ENCODE results near the gene BAG5.
A peak's percentile ranks its signal among the peaks of the same experiment; 100 is the strongest.
"Not testable (repeated sequence)": the region's sequence is repeated elsewhere in the genome, so short reads cannot be mapped to it uniquely, and the experiment has no call there.

The BAG5 gene

GRCh38 chr14:103562429-103563225 is at the start of gene BAG5, which contains the start of gene COA8:
TSS of gene BAG5 (minus strand) at chr14:103562657. CDS start at chr14:103561164, 1,493 bp downstream.
TSS of gene COA8 (plus strand) at chr14:103562960. CDS start at chr14:103563002, 42 bp downstream.
- Mint-ChIP-seq H3K36me3 (ENCODE audit: low read depth) (peaks cover 53% of the 10 kb centered on the region), H3K9me3 (no peaks in the 10 kb centered on the region), H3K4me3 (peak within 1 kb of the TSS; percentile 94), H3K27ac (peak within 1 kb of the TSS; percentile 90), H3K27me3 (no peaks in the 10 kb centered on the region), H3K4me1 (ENCODE audit: low read depth) (peaks cover 46% of the 10 kb centered on the region)
- intact Hi-C loops (cut with micrococcal nuclease): loop anchor here (5.0 kb wide), 2 partner anchors 35 to 155 kb away; partner anchors contain the start of genes TRMT61A, XRCC3 and ZFYVE21

- Mint-ChIP-seq H3K27ac (no peak overlapping the region), H3K27me3 (peaks cover 28% of the 10 kb centered on the region), H3K9me3 (peaks cover 17% of the 10 kb centered on the region), H3K4me3 (no peak overlapping the region), H3K36me3 (ENCODE audit: low read depth) (peaks cover 14% of the 10 kb centered on the region), H3K4me1 (ENCODE audit: low read depth) (peaks cover 28% of the 10 kb centered on the region)
- intact Hi-C loops (cut with micrococcal nuclease): no loop called here
Observed at GRCh38 chr14:103611215-103611614, 48.8 kb upstream of the BAG5 start.

GRCh38 chr14:103609081-103609480 is 46.6 kb upstream of the BAG5 start:
- H3K4me1 Mint-ChIP-seq (ENCODE audit: low read depth): peaks cover 49% of the 10 kb centered on the region
- H3K27ac Mint-ChIP-seq: peak overlapping the region; percentile 74
- peaks cover 17% of the 10 kb centered on the region for H3K9me3 Mint-ChIP-seq
- peaks cover 18% of the 10 kb centered on the region for H3K36me3 Mint-ChIP-seq (ENCODE audit: low read depth)
- peaks cover 43% of the 10 kb centered on the region for H3K27me3 Mint-ChIP-seq
- intact Hi-C loops (cut with micrococcal nuclease): loop anchor here (5.0 kb wide), 1 partner anchor 68 kb away; no protein-coding TSS in a partner anchor
- H3K4me3 Mint-ChIP-seq: not testable (repeated sequence)

GRCh38 chr14:103607822-103608221 is 45.4 kb upstream of the BAG5 start:
- Mint-ChIP-seq H3K27ac (peak overlapping the region; percentile 71), H3K27me3 (peaks cover 43% of the 10 kb centered on the region), H3K4me1 (ENCODE audit: low read depth) (peaks cover 56% of the 10 kb centered on the region), H3K4me3 (peak overlapping the region; percentile 73), H3K9me3 (peaks cover 17% of the 10 kb centered on the region), H3K36me3 (ENCODE audit: low read depth) (peaks cover 18% of the 10 kb centered on the region)
- intact Hi-C loops (cut with micrococcal nuclease): loop anchor here (5.0 kb wide), 1 partner anchor 69 kb away; no protein-coding TSS in a partner anchor

GRCh38 chr14:103606963-103607668 is 44.7 kb upstream of the BAG5 start:
- H3K4me3 Mint-ChIP-seq: peak overlapping the region; percentile 73
- peaks cover 18% of the 10 kb centered on the region for H3K36me3 Mint-ChIP-seq (ENCODE audit: low read depth)
- peaks cover 60% of the 10 kb centered on the region for H3K4me1 Mint-ChIP-seq (ENCODE audit: low read depth)
- H3K9me3 Mint-ChIP-seq: peaks cover 17% of the 10 kb centered on the region
- H3K27ac Mint-ChIP-seq: peak overlapping the region; percentile 71
- intact Hi-C loops (cut with micrococcal nuclease): loop anchor here (5.0 kb wide), 1 partner anchor 70 kb away; no protein-coding TSS in a partner anchor
- H3K27me3 Mint-ChIP-seq: peaks cover 43% of the 10 kb centered on the region

- Mint-ChIP-seq H3K9me3 (no peaks in the 10 kb centered on the region), H3K27ac (peak overlapping the region; percentile 53), H3K36me3 (ENCODE audit: low read depth) (peaks cover 4% of the 10 kb centered on the region), H3K4me1 (ENCODE audit: low read depth) (peaks cover 60% of the 10 kb centered on the region), H3K4me3 (no peak overlapping the region), H3K27me3 (peaks cover 37% of the 10 kb centered on the region)
- intact Hi-C loops (cut with micrococcal nuclease): loop anchor here (5.0 kb wide), 1 partner anchor 73 kb away; no protein-coding TSS in a partner anchor
Observed at GRCh38 chr14:103604620-103605019, 42.2 kb upstream of the BAG5 start.

- Mint-ChIP-seq H3K36me3 (ENCODE audit: low read depth) (peaks cover 4% of the 10 kb centered on the region), H3K27me3 (peaks cover 10% of the 10 kb centered on the region), H3K4me3 (no peak overlapping the region), H3K9me3 (no peaks in the 10 kb centered on the region), H3K4me1 (ENCODE audit: low read depth) (peaks cover 36% of the 10 kb centered on the region), H3K27ac (no peak overlapping the region)
- intact Hi-C loops (cut with micrococcal nuclease): no loop called here
Observed at GRCh38 chr14:103600503-103600902, 38.0 kb upstream of the BAG5 start.

GRCh38 chr14:103597623-103598377 is 35.3 kb upstream of the BAG5 start:
- H3K4me1 Mint-ChIP-seq (ENCODE audit: low read depth): peaks cover 15% of the 10 kb centered on the region
- peaks cover 6% of the 10 kb centered on the region for H3K36me3 Mint-ChIP-seq (ENCODE audit: low read depth)
- no peaks in the 10 kb centered on the region for H3K27me3 Mint-ChIP-seq
- peak overlapping the region; percentile 20 for H3K4me3 Mint-ChIP-seq
- no peaks in the 10 kb centered on the region for H3K9me3 Mint-ChIP-seq
- H3K27ac Mint-ChIP-seq: peak overlapping the region; percentile 4
- intact Hi-C loops (cut with micrococcal nuclease): no loop called here

- Mint-ChIP-seq H3K27me3 (no peaks in the 10 kb centered on the region), H3K36me3 (ENCODE audit: low read depth) (peaks cover 24% of the 10 kb centered on the region), H3K4me3 (no peak overlapping the region), H3K9me3 (no peaks in the 10 kb centered on the region), H3K27ac (no peak overlapping the region), H3K4me1 (ENCODE audit: low read depth) (peaks cover 12% of the 10 kb centered on the region)
- intact Hi-C loops (cut with micrococcal nuclease): no loop called here
Observed at GRCh38 chr14:103594265-103594664, 31.8 kb upstream of the BAG5 start.

GRCh38 chr14:103593577-103593976 is 31.1 kb upstream of the BAG5 start:
- Mint-ChIP-seq H3K9me3 (no peaks in the 10 kb centered on the region), H3K36me3 (ENCODE audit: low read depth) (peaks cover 30% of the 10 kb centered on the region), H3K4me1 (ENCODE audit: low read depth) (peaks cover 12% of the 10 kb centered on the region), H3K27me3 (no peaks in the 10 kb centered on the region), H3K4me3 (no peak overlapping the region), H3K27ac (no peak overlapping the region)
- intact Hi-C loops (cut with micrococcal nuclease): no loop called here

- peaks cover 74% of the 10 kb centered on the region for H3K36me3 Mint-ChIP-seq (ENCODE audit: low read depth)
- intact Hi-C loops (cut with micrococcal nuclease): no loop called here
- H3K9me3 Mint-ChIP-seq: no peaks in the 10 kb centered on the region
- no peaks in the 10 kb centered on the region for H3K4me1 Mint-ChIP-seq (ENCODE audit: low read depth)
- H3K27ac Mint-ChIP-seq: no peak overlapping the region
- no peaks in the 10 kb centered on the region for H3K27me3 Mint-ChIP-seq
- H3K4me3 Mint-ChIP-seq: no peak overlapping the region
Observed at GRCh38 chr14:103584326-103584915, 22.0 kb upstream of the BAG5 start.

- no peaks in the 10 kb centered on the region for H3K4me1 Mint-ChIP-seq (ENCODE audit: low read depth)
- H3K4me3 Mint-ChIP-seq: no peak overlapping the region
- no peaks in the 10 kb centered on the region for H3K9me3 Mint-ChIP-seq
- intact Hi-C loops (cut with micrococcal nuclease): no loop called here
- peaks cover 72% of the 10 kb centered on the region for H3K36me3 Mint-ChIP-seq (ENCODE audit: low read depth)
- no peaks in the 10 kb centered on the region for H3K27me3 Mint-ChIP-seq
- H3K27ac Mint-ChIP-seq: no peak overlapping the region
Observed at GRCh38 chr14:103581954-103582703, 19.7 kb upstream of the BAG5 start.

- intact Hi-C loops (cut with micrococcal nuclease): no loop called here
- Mint-ChIP-seq H3K27me3 (no peaks in the 10 kb centered on the region), H3K4me3 (no peak overlapping the region), H3K4me1 (ENCODE audit: low read depth) (no peaks in the 10 kb centered on the region), H3K9me3 (no peaks in the 10 kb centered on the region), H3K36me3 (ENCODE audit: low read depth) (peaks cover 77% of the 10 kb centered on the region), H3K27ac (no peak overlapping the region)
Observed at GRCh38 chr14:103581206-103581605, 18.7 kb upstream of the BAG5 start.

Data from dendritic cell treated with granulocyte-macrophage colony-stimulating factor and Interleukin-4, amounts not matched to agents 40 ng/mL and 50 ng/mL, for 4 days (primary cell).